HCT116 (cell line): ENCODE results near the gene TEN1. TPM values are rescaled to one million over a fixed set of nuclear protein-coding genes. Genes with fewer than 3 reads are reported as not detected.

Experiments
- ATAC-seq: fragments of 200-7000 bp; cut with Tn5 transposase; 2 replicates; pipeline ENCODE4 v1.9.1; 2020; ENCODE audit warnings: mild to moderate bottlenecking, moderate library complexity
- BruUV-seq: library from RNA; stranded (reverse); fragments of 400-500 nt; replicated peaks from 2 replicates; lab custom pipeline; 2021; lab: Mats Ljungman, UMichigan
- CTCF ChIA-PET: fragments of 300-600 bp; sonication (Branson Sonifier 250); formaldehyde crosslinking; loops from one replicate; lab custom pipeline; 2021; ENCODE audit warnings: antibody characterized with exemption; lab: Charles Lee
- POLR2A ChIA-PET: fragments of 300-600, 350-600 bp; sonication (Branson Sonifier 250); formaldehyde crosslinking; loops from one replicate; lab custom pipeline; 2021; ENCODE audit warnings: antibody characterized with exemption; lab: Charles Lee
- RAD21 ChIA-PET, 2 experiments: fragments of 300-600 bp; sonication (Branson Sonifier 250); formaldehyde crosslinking; loops; one replicate each; lab custom pipeline; 2023; ENCODE audit warnings: low total read pairs in 2 of 2; ENCODE audit not compliant: uncharacterized antibody in 2 of 2, unreplicated experiment in 2 of 2, low non-redundant PET in 1 of 2; lab: Charles Lee
- DNase-seq: peaks from one replicate; pipeline ENCODE4 v3.0.0-alpha.2; 2010; ENCODE audit warnings: low read depth, low spot score
- H2AFZ ChIP-seq: fragments of 200-600 bp; shearing (Covaris generic), sonication (generic); 2 replicates; pipeline ENCODE4 v1.6.1; 2017; ENCODE audit warnings: low read depth, mixed run types, mixed read lengths, antibody characterized with exemption, low read length; ENCODE audit not compliant: poor library complexity, severe bottlenecking
- H3K27ac ChIP-seq: 2 replicates; pipeline ENCODE4 v1.5.1; 2012; ENCODE audit warnings: low read depth, low read length
- H3K27me3 ChIP-seq: fragments of 200-600 bp; sonication (generic); 2 replicates; pipeline ENCODE4 v1.6.1; 2016; ENCODE audit warnings: mixed run types, low read length, mixed read lengths; ENCODE audit not compliant: insufficient read depth
- H3K36me3 ChIP-seq, 2 experiments: fragments of 200-500 bp in 1 of 2; fragments of 200-600 bp in 1 of 2; sonication (Bioruptor generic) in 1 of 2; sonication (generic) in 1 of 2; 2 replicates each; pipeline versions ENCODE4 v1.5.1 to v1.6.1; 2014 to 2016; ENCODE audit warnings: low read length in 2 of 2, inconsistent platforms in 1 of 2, mixed read lengths in 1 of 2, mixed run types in 1 of 2; ENCODE audit not compliant: insufficient read depth in 2 of 2, control insufficient read depth in 1 of 2
- H3K4me1 ChIP-seq, 2 experiments: fragments of 200-600 bp in 1 of 2; sonication (generic) in 1 of 2; 2 replicates each; pipeline versions ENCODE4 v1.5.1 to v1.6.1; 2012 to 2017; ENCODE audit warnings: low read length in 2 of 2, inconsistent platforms in 1 of 2, mild to moderate bottlenecking in 1 of 2, mixed read lengths in 1 of 2, mixed run types in 1 of 2, moderate library complexity in 1 of 2; ENCODE audit not compliant: insufficient read depth in 2 of 2, control insufficient read depth in 1 of 2
- H3K4me2 ChIP-seq: fragments of 200-600 bp; sonication (generic); 2 replicates; pipeline ENCODE4 v1.6.1; 2017; ENCODE audit warnings: mixed run types, low read length, mixed read lengths
- H3K4me3 ChIP-seq, 2 experiments: fragments of 200-600 bp in 1 of 2; sonication (generic) in 1 of 2; replicated peaks in 1 of 2; 2 replicates each; pipeline ENCODE4 v1.5.1; 2011 to 2016; ENCODE audit warnings: low read length in 2 of 2, control low read depth in 1 of 2, low read depth in 1 of 2, mild to moderate bottlenecking in 1 of 2, mixed read lengths in 1 of 2, mixed run types in 1 of 2
- H3K79me2 ChIP-seq: fragments of 200-600 bp; sonication (generic); 2 replicates; pipeline ENCODE4 v1.6.1; 2017; ENCODE audit warnings: mild to moderate bottlenecking, mixed run types, low read length, moderate library complexity, mixed read lengths; ENCODE audit not compliant: insufficient read depth
- H3K9ac ChIP-seq: fragments of 200-600 bp; sonication (generic); 2 replicates; pipeline ENCODE4 v1.6.1; 2016; ENCODE audit warnings: low read length, mixed read lengths
- H3K9me2 ChIP-seq: fragments of 200-600 bp; sonication (generic), shearing (Covaris generic); 2 replicates; pipeline ENCODE4 v1.6.1; 2017; ENCODE audit warnings: mixed run types, mild to moderate bottlenecking, moderate library complexity; ENCODE audit not compliant: insufficient read depth
- H3K9me3 ChIP-seq, 2 experiments: fragments of 200-500 bp in 1 of 2; fragments of 200-600 bp in 1 of 2; sonication (Bioruptor generic) in 1 of 2; sonication (generic) in 1 of 2; 2 replicates each; pipeline ENCODE4 v1.6.1; 2014 to 2017; ENCODE audit warnings: low read length in 2 of 2, mixed read lengths in 2 of 2, inconsistent platforms in 1 of 2, low read depth in 1 of 2, mild to moderate bottlenecking in 1 of 2, mixed run types in 1 of 2, moderate library complexity in 1 of 2; ENCODE audit not compliant: control insufficient read depth in 1 of 2, insufficient read depth in 1 of 2
- H4K20me1 ChIP-seq: fragments of 200-600 bp; sonication (generic), shearing (Covaris generic); 2 replicates; pipeline ENCODE4 v1.6.1; 2017; ENCODE audit warnings: mixed run types, mild to moderate bottlenecking, moderate library complexity; ENCODE audit not compliant: insufficient read depth
- ATF3 ChIP-seq: IDR thresholded peaks from 2 replicates; pipeline ENCODE4 v1.6.1; 2012
- CEBPB ChIP-seq: IDR thresholded peaks from 2 replicates; pipeline ENCODE4 v1.6.1; 2012; ENCODE audit warnings: low read depth
- CTCF ChIP-seq, 3 experiments: fragments of 200-600 bp in 1 of 3; sonication (generic) in 1 of 3; IDR thresholded peaks in 2 of 3; conservative IDR thresholded peaks in 1 of 3; 2 replicates each; pipeline ENCODE4 v1.5.1; 2012 to 2017; ENCODE audit warnings: low read depth in 2 of 3, low read length in 2 of 3, antibody characterized with exemption in 1 of 3, borderline replicate concordance in 1 of 3, control low read depth in 1 of 3, mild to moderate bottlenecking in 1 of 3, mixed read lengths in 1 of 3, mixed run types in 1 of 3, moderate library complexity in 1 of 3; ENCODE audit not compliant: insufficient read depth in 1 of 3
- EGR1 ChIP-seq: IDR thresholded peaks from 2 replicates; pipeline ENCODE4 v1.6.1; 2012; ENCODE audit warnings: low read depth
- ELF1 ChIP-seq: IDR thresholded peaks from 2 replicates; pipeline ENCODE4 v1.6.1; 2012; ENCODE audit warnings: low read depth, borderline replicate concordance
- EZH2phosphoT487 ChIP-seq: fragments of 200-600 bp; IDR thresholded peaks from 2 replicates; pipeline ENCODE4 v1.6.1; 2018; ENCODE audit warnings: antibody characterized with exemption, borderline replicate concordance
- FOSL1 ChIP-seq: IDR thresholded peaks from 2 replicates; pipeline ENCODE4 v1.6.1; 2012; ENCODE audit warnings: low read depth
- POLR2A ChIP-seq: IDR thresholded peaks from 2 replicates; pipeline ENCODE4 v1.7.0; 2011; ENCODE audit warnings: borderline replicate concordance; ENCODE audit not compliant: insufficient read depth, insufficient read length; ENCODE audit errors: extremely low read depth
- POLR2AphosphoS5 ChIP-seq: IDR thresholded peaks from 2 replicates; pipeline ENCODE4 v1.6.1; 2011; ENCODE audit warnings: mild to moderate bottlenecking, low read depth, low read length, moderate library complexity
- RAD21 ChIP-seq: IDR thresholded peaks from 2 replicates; pipeline ENCODE4 v1.6.1; 2012; ENCODE audit warnings: low read depth, mild to moderate bottlenecking
- SIN3A ChIP-seq: IDR thresholded peaks from 2 replicates; pipeline ENCODE4 v1.6.1; 2012; ENCODE audit warnings: low read depth
- TCF7L2 ChIP-seq: IDR thresholded peaks from 2 replicates; pipeline ENCODE4 v1.7.0; 2011; ENCODE audit warnings: borderline replicate concordance, inconsistent platforms; ENCODE audit not compliant: insufficient read depth, insufficient read length; ENCODE audit errors: extremely low read depth
- ZFX ChIP-seq: fragments of 450-650 bp; IDR thresholded peaks from 2 replicates; pipeline ENCODE4 v1.6.1; 2017
- intact Hi-C: fragments of 100-400 bp; cut with micrococcal nuclease; formaldehyde crosslinking; loops from 2 replicates; pipeline ENCODE4 v1.10.0; 2022
- total RNA-seq: library from RNA; stranded (reverse); gene quantifications from one replicate; pipeline ENCODE4 v1.2.1, GENCODE V29; 2021; ENCODE audit not compliant: unreplicated experiment

TEN1 gene
- total RNA-seq, 1 experiment from 2014 or later, result 18.5 TPM

DNA sequence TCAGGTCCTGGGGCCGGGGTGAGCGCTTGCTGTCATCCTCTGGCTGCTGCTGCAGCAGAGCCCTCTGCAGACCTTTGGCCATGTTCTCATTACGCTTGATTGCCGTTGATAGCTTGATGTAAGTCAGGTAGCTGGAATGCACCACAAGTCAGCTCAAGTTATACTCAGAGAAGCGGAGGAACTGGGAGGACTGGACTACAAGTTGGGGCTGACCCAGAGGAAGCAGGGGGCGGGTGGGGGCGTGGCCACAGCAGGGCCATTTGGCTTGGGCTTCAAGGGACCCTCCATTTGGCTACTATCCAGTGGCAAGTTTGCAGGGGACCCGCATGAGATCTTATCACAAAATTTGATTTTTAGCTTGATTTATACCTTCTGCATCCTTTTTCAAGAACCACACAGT lies 67.0 kb downstream of the TEN1 start:
- ChIA-PET POLR2A (no interaction called here), RAD21 (no interaction called here), CTCF (no interaction called here)
- no peak for DNase-seq
- ATAC-seq, result no peak
- no peak overlapping the region for H3K4me2 ChIP-seq
- no TSS peak for BruUV-seq
- peaks cover 3 to 5% of the 10 kb centered on the region in 2 experiments for H3K4me1 ChIP-seq
- H3K4me3 ChIP-seq, result no peak overlapping the region
- intact Hi-C loops, result no loop called here
- H4K20me1 ChIP-seq, result no peaks in the 10 kb centered on the region
- H3K9me3 ChIP-seq, result no peaks in the 10 kb centered on the region
- peaks cover 74 to 83% of the 10 kb centered on the region in 2 experiments for H3K36me3 ChIP-seq
- H3K27ac ChIP-seq, result no peak overlapping the region
- H3K79me2 ChIP-seq, result peaks cover 10% of the 10 kb centered on the region
- no peak overlapping the region for H3K9ac ChIP-seq
- H3K27me3 ChIP-seq, result no peaks in the 10 kb centered on the region
- H3K9me2 ChIP-seq, result no peaks in the 10 kb centered on the region
- H2AFZ ChIP-seq, result no peak overlapping the region
- TF ChIP-seq TCF7L2 (no peak), CEBPB (no peak), ATF3 (no peak), EZH2phosphoT487 (no peak), ZFX (no peak), POLR2A (no peak), CTCF (IDR thresholded peaks at IDR 0.05 in 2 of 3, conservative IDR thresholded peaks at IDR 0.05 in 1 of 3; ENCODE audit: borderline replicate concordance in 1 of 3, insufficient read depth in 1 of 3, low read depth in 2 of 3, low read length in 2 of 3) (no peak), EGR1 (no peak)
- TF ChIP-seq, all 23 proteins: peak for 0

GRCh38 chr17:76048025-76048605 lies 69.1 kb downstream of the TEN1 start:
- DNase-seq, result no peak
- POLR2A ChIA-PET, result interaction anchor here (0.7 kb wide), 1 partner anchor 18 kb away, joined by 5 read pairs; no protein-coding TSS in a partner anchor
- no peak for TF ChIP-seq FOSL1
- TF ChIP-seq SIN3A, result no peak
- no peak for TF ChIP-seq RAD21
- TF ChIP-seq CTCF (IDR thresholded peaks at IDR 0.05 in 2 of 3, conservative IDR thresholded peaks at IDR 0.05 in 1 of 3; ENCODE audit: borderline replicate concordance in 1 of 3, insufficient read depth in 1 of 3, low read depth in 2 of 3, low read length in 2 of 3), result no peak
- TF ChIP-seq ELF1, result no peak
- TF ChIP-seq POLR2AphosphoS5, result no peak
- no peak for TF ChIP-seq CEBPB

More at GRCh38 chr17:76048025-76048605, 69.1 kb downstream of the TEN1 start:
- H3K4me3 ChIP-seq, result no peak overlapping the region
- no peak overlapping the region for H3K4me2 ChIP-seq
- H3K79me2 ChIP-seq, result peaks cover 27% of the 10 kb centered on the region
- CTCF ChIA-PET, result no interaction called here
- no peaks in the 10 kb centered on the region for H3K27me3 ChIP-seq
- BruUV-seq, result no TSS peak
- H3K9me3 ChIP-seq, result no peaks in the 10 kb centered on the region
- no peak overlapping the region for H3K27ac ChIP-seq
- H3K9me2 ChIP-seq, result no peaks in the 10 kb centered on the region
- H2AFZ ChIP-seq, result no peak overlapping the region
- RAD21 ChIA-PET, result no interaction called here
- ATAC-seq, result no peak
- H3K36me3 ChIP-seq, result peaks cover 74 to 77% of the 10 kb centered on the region in 2 experiments
- no peaks in the 10 kb centered on the region for H4K20me1 ChIP-seq
- H3K9ac ChIP-seq, result no peak overlapping the region
- intact Hi-C loops, result no loop called here
- H3K4me1 ChIP-seq, result peaks cover 17 to 19% of the 10 kb centered on the region in 2 experiments
